Vagina (tissue), 2 donors: Measurements from ENCODE around the gene AK9.

ENCODE experiments used
- POLR2A ChIP-seq, 2 donors: fragments of 450-650 bp; IDR thresholded peaks; one replicate each; pipeline ENCODE4 v1.6.1; 2017; ENCODE audit warnings: antibody characterized with exemption in 2 of 2, mild to moderate bottlenecking in 2 of 2, moderate library complexity in 2 of 2
- TF ChIP-seq, protein P1 (sequence below), 3 experiments: fragments of 450-650 bp in 2 of 3; fragments of 200-600 bp in 1 of 3; sonication (generic) in 1 of 3; IDR thresholded peaks; one replicate each; pipeline ENCODE4 v1.5.1; 2017 to 2019; ENCODE audit warnings: antibody characterized with exemption in 3 of 3, mild to moderate bottlenecking in 2 of 3, moderate library complexity in 2 of 3

DNA sequence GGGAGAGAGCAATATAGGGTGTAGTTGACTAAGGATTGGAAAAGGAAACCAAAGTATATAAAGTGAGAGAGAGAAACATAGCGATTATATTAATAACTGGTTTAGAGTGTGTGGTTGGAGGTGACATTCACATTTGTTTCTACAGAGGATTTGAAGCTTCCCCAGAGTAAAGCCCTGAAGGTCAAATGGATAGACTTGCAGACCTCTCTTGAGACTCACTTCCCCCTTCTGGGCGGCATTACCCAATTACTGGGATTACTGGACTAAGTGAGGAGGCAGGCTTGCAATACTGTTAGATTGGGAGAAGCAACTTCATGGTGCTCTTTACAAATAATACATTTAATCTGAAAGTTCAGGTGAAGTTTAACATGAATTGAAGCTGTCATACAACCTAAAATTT is 10.8 kb upstream of the AK9 start:
- TF ChIP-seq, protein P1, sequence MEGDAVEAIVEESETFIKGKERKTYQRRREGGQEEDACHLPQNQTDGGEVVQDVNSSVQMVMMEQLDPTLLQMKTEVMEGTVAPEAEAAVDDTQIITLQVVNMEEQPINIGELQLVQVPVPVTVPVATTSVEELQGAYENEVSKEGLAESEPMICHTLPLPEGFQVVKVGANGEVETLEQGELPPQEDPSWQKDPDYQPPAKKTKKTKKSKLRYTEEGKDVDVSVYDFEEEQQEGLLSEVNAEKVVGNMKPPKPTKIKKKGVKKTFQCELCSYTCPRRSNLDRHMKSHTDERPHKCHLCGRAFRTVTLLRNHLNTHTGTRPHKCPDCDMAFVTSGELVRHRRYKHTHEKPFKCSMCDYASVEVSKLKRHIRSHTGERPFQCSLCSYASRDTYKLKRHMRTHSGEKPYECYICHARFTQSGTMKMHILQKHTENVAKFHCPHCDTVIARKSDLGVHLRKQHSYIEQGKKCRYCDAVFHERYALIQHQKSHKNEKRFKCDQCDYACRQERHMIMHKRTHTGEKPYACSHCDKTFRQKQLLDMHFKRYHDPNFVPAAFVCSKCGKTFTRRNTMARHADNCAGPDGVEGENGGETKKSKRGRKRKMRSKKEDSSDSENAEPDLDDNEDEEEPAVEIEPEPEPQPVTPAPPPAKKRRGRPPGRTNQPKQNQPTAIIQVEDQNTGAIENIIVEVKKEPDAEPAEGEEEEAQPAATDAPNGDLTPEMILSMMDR (IDR thresholded peaks at IDR 0.05): no peak
- no peak for TF ChIP-seq POLR2A (IDR thresholded peaks at IDR 0.05)
